Right kidney (tissue), 1 donor: ENCODE data around the gene KCTD2.

ENCODE experiments used
- DNase-seq: peaks from one replicate; pipeline ENCODE4 v3.0.0-alpha.2; 2016

KCTD2 gene

GRCh38 chr17:75098861-75099260 is 51.8 kb downstream of the KCTD2 start:
- no peak for DNase-seq

- no peak for DNase-seq
Measured at GRCh38 chr17:75099881-75100595, 53.0 kb downstream of the KCTD2 start.

GRCh38 chr17:75102385-75102821 is 55.4 kb downstream of the KCTD2 start:
- DNase-seq, result no peak

GRCh38 chr17:75103601-75104554 is 56.9 kb downstream of the KCTD2 start:
- DNase-seq, result no peak

GRCh38 chr17:75105126-75106080 is 58.4 kb downstream of the KCTD2 start:
- DNase-seq, result no peak

GRCh38 chr17:75108193-75108592 is 61.2 kb downstream of the KCTD2 start:
- no peak for DNase-seq

GRCh38 chr17:75109046-75109406 is 62.0 kb downstream of the KCTD2 start:
- no peak for DNase-seq

GRCh38 chr17:75109407-75110233 is 62.6 kb downstream of the KCTD2 start, which contains the start of gene ARMC7:
Gene ARMC7, plus strand, starts transcription at chr17:75109969. Its CDS starts 320 bp downstream, at chr17:75110289.
- DNase-seq, result peak; percentile 86

GRCh38 chr17:75110234-75110937 is 63.4 kb downstream of the KCTD2 start:
- no peak for DNase-seq

GRCh38 chr17:75111777-75112335 is 64.8 kb downstream of the KCTD2 start:
- no peak for DNase-seq

- peak; percentile 88 for DNase-seq
Measured at GRCh38 chr17:75113798-75114551, 67.0 kb downstream of the KCTD2 start.

GRCh38 chr17:75114552-75115314 is 67.7 kb downstream of the KCTD2 start:
- DNase-seq, result no peak
